Suprapubic skin (tissue), 4 donors: ENCODE measurements around the gene IGF1. TPM values are rescaled to one million over a fixed set of nuclear protein-coding genes. Genes with fewer than 3 reads are reported as not detected.
"Not testable (repeated sequence)": the region's sequence is repeated elsewhere in the genome, so short reads cannot be mapped to it uniquely, and the experiment has no call there.

ENCODE experiments used
- DNase-seq, 2 donors: peaks; one replicate each; pipeline ENCODE4 v3.0.0-alpha.2; 2019; ENCODE audit warnings: low spot score in 2 of 2
- H3K27ac ChIP-seq: fragments of 200-600 bp; sonication (generic); one replicate; pipeline ENCODE4 v1.5.1; 2019
- H3K27me3 ChIP-seq: fragments of 200-600 bp; sonication (generic); one replicate; pipeline ENCODE4 v1.5.1; 2019
- H3K36me3 ChIP-seq: fragments of 200-600 bp; sonication (generic); one replicate; pipeline ENCODE4 v1.5.1; 2019
- H3K4me1 ChIP-seq: fragments of 200-600 bp; sonication (generic); one replicate; pipeline ENCODE4 v1.5.1; 2019
- H3K4me3 ChIP-seq: fragments of 200-600 bp; sonication (generic); one replicate; pipeline ENCODE4 v1.5.1; 2019; ENCODE audit warnings: mild to moderate bottlenecking
- H3K9me3 ChIP-seq: fragments of 200-600 bp; sonication (generic); one replicate; pipeline ENCODE4 v1.5.1; 2019
- EP300 ChIP-seq: sonication (generic); formaldehyde crosslinking; IDR thresholded peaks from one replicate; pipeline ENCODE4 v1.6.1; 2017; ENCODE audit warnings: antibody characterized with exemption
- POLR2A ChIP-seq, 2 donors: fragments of 450-650 bp; IDR thresholded peaks; one replicate each; pipeline ENCODE4 v1.6.1; 2017; ENCODE audit warnings: antibody characterized with exemption in 2 of 2, mild to moderate bottlenecking in 2 of 2, moderate library complexity in 2 of 2
- POLR2AphosphoS5 ChIP-seq, 3 donors: sonication (generic); formaldehyde crosslinking; IDR thresholded peaks; one replicate each; pipeline ENCODE4 v1.6.1; 2017; ENCODE audit warnings: antibody characterized with exemption in 3 of 3
- WGBS: methylation state at CpG from one replicate; pipeline ENCODE4 v1.1.5; 2018; 5-methylcytosine and 5-hydroxymethylcytosine counted together
- total RNA-seq, 4 donors: library from RNA; depleted of rRNA; stranded (reverse); fragments of >200 nt; gene quantifications; one replicate each; pipeline ENCODE4 v1.1.0, GENCODE V29; 2016
- TF ChIP-seq, protein P1 (sequence below), 2 donors: fragments of 200-600 bp in 1 of 2; fragments of 450-650 bp in 1 of 2; sonication (generic) in 1 of 2; IDR thresholded peaks; one replicate each; pipeline ENCODE4 v1.5.1; 2016 to 2019; ENCODE audit warnings: antibody characterized with exemption in 2 of 2, mild to moderate bottlenecking in 1 of 2, moderate library complexity in 1 of 2

IGF1 gene
- total RNA-seq, 4 donors from 2014 or later = 5.9 to 19.7 (median 11.7) TPM

DNA sequence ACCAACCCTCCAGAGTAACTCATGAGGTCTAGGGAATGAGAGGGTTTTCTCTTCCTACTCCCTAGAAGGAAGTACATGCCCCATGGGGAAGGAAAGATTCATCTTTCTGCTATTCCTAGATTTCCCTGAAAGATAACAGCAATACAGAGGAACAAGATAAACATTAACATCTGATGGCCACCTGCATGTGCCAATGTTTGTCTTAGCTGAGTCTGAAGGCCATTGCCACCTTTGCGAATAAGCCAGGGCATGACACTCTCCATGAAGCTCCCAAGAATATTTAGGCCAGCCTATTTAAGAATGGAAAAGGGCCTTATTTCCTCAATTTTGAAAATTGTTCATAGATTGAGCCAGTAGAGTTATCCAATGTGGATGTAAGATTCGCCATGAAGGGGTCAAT is 26.0 kb downstream of the IGF1 start:
- Histone ChIP-seq H3K4me1 (no peaks in the 10 kb centered on the region), H3K4me3 (no peak overlapping the region), H3K36me3 (no peaks in the 10 kb centered on the region), H3K27ac (no peak overlapping the region), H3K9me3 (no peaks in the 10 kb centered on the region), H3K27me3 (no peaks in the 10 kb centered on the region)
- WGBS = 100% methylated on average over 2 of the region's 2 CpGs
- DNase-seq = no peak
- no peak for TF ChIP-seq POLR2AphosphoS5 (IDR thresholded peaks at IDR 0.05)

- TF ChIP-seq POLR2AphosphoS5 (IDR thresholded peaks at IDR 0.05) = no peak
- 80% methylated on average over 2 of the region's 2 CpGs for WGBS
- DNase-seq = no peak
- Histone ChIP-seq H3K27me3 (no peaks in the 10 kb centered on the region), H3K27ac (no peak overlapping the region), H3K4me1 (no peaks in the 10 kb centered on the region), H3K36me3 (no peaks in the 10 kb centered on the region), H3K4me3 (no peak overlapping the region), H3K9me3 (no peaks in the 10 kb centered on the region)
Observed at GRCh38 chr12:102452605-102453004, 27.8 kb downstream of the IGF1 start.

DNA sequence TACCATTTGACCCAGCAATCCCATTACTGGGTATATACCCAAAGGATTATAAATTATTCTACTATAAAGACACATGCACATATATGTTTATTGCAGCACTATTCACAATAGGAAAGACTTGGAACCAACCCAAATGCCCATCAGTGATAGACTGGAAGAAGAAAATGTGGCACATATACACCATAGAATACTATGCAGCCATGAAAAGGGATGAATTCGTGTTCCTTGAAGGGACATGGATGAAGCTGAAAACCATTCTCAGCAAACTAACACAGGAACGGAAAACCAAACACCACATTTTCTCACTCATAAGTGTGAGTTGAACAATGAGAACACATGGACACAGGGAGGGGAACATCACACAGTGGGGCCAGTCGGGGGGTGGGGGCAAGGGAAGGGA is 31.3 kb downstream of the IGF1 start:
- not testable (repeated sequence) for H3K9me3 ChIP-seq, H3K4me3 ChIP-seq, H3K4me1 ChIP-seq, H3K36me3 ChIP-seq, H3K27ac ChIP-seq, DNase-seq, H3K27me3 ChIP-seq
- 88% methylated on average over 3 of the region's 3 CpGs for WGBS

GRCh38 chr12:102447426-102447825 is 32.9 kb downstream of the IGF1 start:
- WGBS = 97% methylated on average over 3 of the region's 3 CpGs
- H3K36me3 ChIP-seq, H3K4me1 ChIP-seq, H3K9me3 ChIP-seq, H3K27ac ChIP-seq, H3K4me3 ChIP-seq, H3K27me3 ChIP-seq, DNase-seq: not testable (repeated sequence)

DNA sequence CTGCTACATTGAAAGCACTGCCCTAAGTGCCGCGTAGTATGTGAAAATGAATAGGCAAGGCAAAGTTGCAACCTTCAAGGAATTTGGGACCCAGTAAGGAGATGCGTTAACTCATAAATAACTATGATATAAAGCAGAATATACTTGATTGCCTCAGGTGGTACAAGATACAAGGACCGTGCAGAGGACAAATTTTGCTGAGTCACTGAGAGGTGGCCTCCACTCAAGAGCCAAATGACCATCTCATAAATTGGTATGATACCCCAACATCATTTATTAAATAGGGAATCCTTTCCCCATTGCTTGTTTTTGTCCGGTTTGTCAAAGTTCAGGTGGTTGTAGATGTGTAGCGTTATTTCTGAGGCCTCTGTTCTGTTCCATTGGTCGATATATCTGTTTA is 35.7 kb downstream of the IGF1 start:
- DNase-seq = no peak
- WGBS = 85% methylated on average over 7 of the region's 7 CpGs
- Histone ChIP-seq H3K27me3 (no peaks in the 10 kb centered on the region), H3K27ac (no peak overlapping the region), H3K36me3 (no peaks in the 10 kb centered on the region), H3K9me3 (no peaks in the 10 kb centered on the region), H3K4me1 (no peaks in the 10 kb centered on the region), H3K4me3 (no peak overlapping the region)
- no peak for TF ChIP-seq POLR2A (IDR thresholded peaks at IDR 0.05)
- TF ChIP-seq, protein P1, sequence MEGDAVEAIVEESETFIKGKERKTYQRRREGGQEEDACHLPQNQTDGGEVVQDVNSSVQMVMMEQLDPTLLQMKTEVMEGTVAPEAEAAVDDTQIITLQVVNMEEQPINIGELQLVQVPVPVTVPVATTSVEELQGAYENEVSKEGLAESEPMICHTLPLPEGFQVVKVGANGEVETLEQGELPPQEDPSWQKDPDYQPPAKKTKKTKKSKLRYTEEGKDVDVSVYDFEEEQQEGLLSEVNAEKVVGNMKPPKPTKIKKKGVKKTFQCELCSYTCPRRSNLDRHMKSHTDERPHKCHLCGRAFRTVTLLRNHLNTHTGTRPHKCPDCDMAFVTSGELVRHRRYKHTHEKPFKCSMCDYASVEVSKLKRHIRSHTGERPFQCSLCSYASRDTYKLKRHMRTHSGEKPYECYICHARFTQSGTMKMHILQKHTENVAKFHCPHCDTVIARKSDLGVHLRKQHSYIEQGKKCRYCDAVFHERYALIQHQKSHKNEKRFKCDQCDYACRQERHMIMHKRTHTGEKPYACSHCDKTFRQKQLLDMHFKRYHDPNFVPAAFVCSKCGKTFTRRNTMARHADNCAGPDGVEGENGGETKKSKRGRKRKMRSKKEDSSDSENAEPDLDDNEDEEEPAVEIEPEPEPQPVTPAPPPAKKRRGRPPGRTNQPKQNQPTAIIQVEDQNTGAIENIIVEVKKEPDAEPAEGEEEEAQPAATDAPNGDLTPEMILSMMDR (IDR thresholded peaks at IDR 0.05) = no peak
- TF ChIP-seq POLR2AphosphoS5 (IDR thresholded peaks at IDR 0.05) = no peak
- no peak for TF ChIP-seq EP300

- Histone ChIP-seq H3K36me3 (no peaks in the 10 kb centered on the region), H3K4me3 (no peak overlapping the region), H3K4me1 (no peaks in the 10 kb centered on the region), H3K27me3 (no peaks in the 10 kb centered on the region), H3K27ac (no peak overlapping the region), H3K9me3 (no peaks in the 10 kb centered on the region)
- TF ChIP-seq POLR2AphosphoS5 (IDR thresholded peaks at IDR 0.05) = no peak
- TF ChIP-seq POLR2A (IDR thresholded peaks at IDR 0.05) = no peak
- TF ChIP-seq EP300 = no peak
- TF ChIP-seq, protein P1 (IDR thresholded peaks at IDR 0.05) = no peak
- no peak for DNase-seq
- WGBS = 99% methylated on average over 3 of the region's 3 CpGs
Observed at GRCh38 chr12:102444093-102444492, 36.3 kb downstream of the IGF1 start.

GRCh38 chr12:102441077-102441596 is 39.2 kb downstream of the IGF1 start:
- no peaks in the 10 kb centered on the region for H3K9me3 ChIP-seq
- H3K4me1 ChIP-seq = no peaks in the 10 kb centered on the region
- no peaks in the 10 kb centered on the region for H3K36me3 ChIP-seq
- TF ChIP-seq EP300 (no peak), POLR2AphosphoS5 (IDR thresholded peaks at IDR 0.05) (no peak), POLR2A (IDR thresholded peaks at IDR 0.05) (no peak)
- TF ChIP-seq, protein P1 (IDR thresholded peaks at IDR 0.05) = no peak
- no peaks in the 10 kb centered on the region for H3K27me3 ChIP-seq
- 83% methylated on average over 1 of the region's 1 CpG for WGBS
- no peak for DNase-seq
- H3K4me3 ChIP-seq = no peak overlapping the region
- no peak overlapping the region for H3K27ac ChIP-seq
